OCI-LY3 (cell line): ENCODE results near the gene B4GALNT1.
"Not testable (repeated sequence)": the region's sequence is repeated elsewhere in the genome, so short reads cannot be mapped to it uniquely, and the experiment has no call there.

Experiments
- H2AFZ ChIP-seq: fragments of 200-600, 300-600 bp; shearing (Covaris generic); 2 replicates; pipeline ENCODE4 v1.6.0; 2014; ENCODE audit warnings: antibody characterized with exemption, low read depth, low read length
- H3K27ac ChIP-seq: fragments of 200-600, 300-600 bp; sonication (generic); 2 replicates; pipeline ENCODE4 v1.5.1; 2014; ENCODE audit warnings: mild to moderate bottlenecking, low read length, moderate library complexity, mixed read lengths
- H3K27me3 ChIP-seq: fragments of 200-600, 300-600 bp; sonication (generic); 2 replicates; pipeline ENCODE4 v1.6.1; 2014; ENCODE audit warnings: low read depth, low read length, mixed read lengths
- H3K36me3 ChIP-seq: fragments of 200-600, 300-600 bp; sonication (generic); replicated peaks from 2 replicates; pipeline ENCODE3; 2014; ENCODE audit warnings: low read depth, low read length, mixed read lengths
- H3K4me1 ChIP-seq: fragments of 300-600, 200-600 bp; sonication (generic); 2 replicates; pipeline ENCODE4 v1.6.1; 2014; ENCODE audit warnings: low read length, mixed read lengths
- H3K4me2 ChIP-seq: fragments of 200-600, 300-600 bp; sonication (generic); 2 replicates; pipeline ENCODE4 v1.6.1; 2014; ENCODE audit warnings: low read length, mixed read lengths
- H3K4me3 ChIP-seq: fragments of 300-600, 200-600 bp; sonication (generic); 2 replicates; pipeline ENCODE4 v1.5.1; 2014; ENCODE audit warnings: antibody characterized with exemption, mild to moderate bottlenecking, low read length, moderate library complexity
- H3K79me2 ChIP-seq: fragments of 300-600, 200-600 bp; shearing (Covaris generic); 2 replicates; pipeline ENCODE4 v1.6.1; 2014; ENCODE audit warnings: mild to moderate bottlenecking, low read length, mixed read lengths
- H3K9ac ChIP-seq: fragments of 300-600, 200-600 bp; shearing (Covaris generic); 2 replicates; pipeline ENCODE4 v1.6.0; 2014; ENCODE audit warnings: mild to moderate bottlenecking, low read length, moderate library complexity
- H3K9me3 ChIP-seq: fragments of 200-600, 300-600 bp; shearing (Covaris generic); 2 replicates; pipeline ENCODE4 v1.6.1; 2014; ENCODE audit warnings: low read length, mixed read lengths; ENCODE audit not compliant: insufficient read depth
- H4K20me1 ChIP-seq: fragments of 200-600, 300-600 bp; sonication (generic); 2 replicates; pipeline ENCODE4 v1.6.1; 2016; ENCODE audit warnings: low read length, mixed read lengths; ENCODE audit not compliant: insufficient read depth
- CTCF ChIP-seq: fragments of 200-600, 300-600 bp; sonication (generic); IDR thresholded peaks from 2 replicates; pipeline ENCODE4 v1.5.1; 2014; ENCODE audit warnings: antibody characterized with exemption, low read length, low read depth
- EZH2phosphoT487 ChIP-seq: fragments of 200-600 bp; shearing (Covaris generic); IDR thresholded peaks from 2 replicates; pipeline ENCODE4 v1.6.1; 2018; ENCODE audit warnings: antibody characterized with exemption, mixed run types, low read depth

Gene B4GALNT1

GRCh38 chr12:57620245-57620935 lies 12.6 kb downstream of the B4GALNT1 start:
- H3K27ac ChIP-seq, result no peak overlapping the region
- no peaks in the 10 kb centered on the region for H3K9me3 ChIP-seq
- H3K79me2 ChIP-seq, result no peaks in the 10 kb centered on the region
- no peak overlapping the region for H2AFZ ChIP-seq
- no peak overlapping the region for H3K9ac ChIP-seq
- H4K20me1 ChIP-seq, result no peaks in the 10 kb centered on the region
- H3K27me3 ChIP-seq, result no peaks in the 10 kb centered on the region
- TF ChIP-seq EZH2phosphoT487 (no peak), CTCF (no peak)
- no peak overlapping the region for H3K4me2 ChIP-seq
- no peak overlapping the region for H3K4me3 ChIP-seq
- peaks cover 4% of the 10 kb centered on the region for H3K36me3 ChIP-seq
- H3K4me1 ChIP-seq, result no peaks in the 10 kb centered on the region

- H4K20me1 ChIP-seq, result no peaks in the 10 kb centered on the region
- peaks cover 4% of the 10 kb centered on the region for H3K4me1 ChIP-seq
- H3K36me3 ChIP-seq, result peaks cover 4% of the 10 kb centered on the region
- no peak for TF ChIP-seq CTCF
- TF ChIP-seq EZH2phosphoT487, result no peak
- no peaks in the 10 kb centered on the region for H3K79me2 ChIP-seq
- H3K27ac ChIP-seq, result no peak overlapping the region
- H3K27me3 ChIP-seq, result no peaks in the 10 kb centered on the region
- no peak overlapping the region for H2AFZ ChIP-seq
- no peak overlapping the region for H3K4me3 ChIP-seq
- no peak overlapping the region for H3K9ac ChIP-seq
- H3K9me3 ChIP-seq, result no peaks in the 10 kb centered on the region
- no peak overlapping the region for H3K4me2 ChIP-seq
These were observed 13.4 kb downstream of the B4GALNT1 start for GRCh38 chr12:57619434-57620244.

- Histone ChIP-seq H3K9me3 (no peaks in the 10 kb centered on the region), H3K27me3 (no peaks in the 10 kb centered on the region), H3K4me1 (peaks cover 11% of the 10 kb centered on the region), H3K36me3 (peaks cover 4% of the 10 kb centered on the region), H4K20me1 (no peaks in the 10 kb centered on the region), H3K27ac (no peak overlapping the region), H3K9ac (no peak overlapping the region), H3K4me2 (no peak overlapping the region), H2AFZ (no peak overlapping the region), H3K79me2 (no peaks in the 10 kb centered on the region), H3K4me3 (no peak overlapping the region)
- no peak for TF ChIP-seq CTCF
- no peak for TF ChIP-seq EZH2phosphoT487
These were observed 14.0 kb downstream of the B4GALNT1 start for GRCh38 chr12:57618966-57619433.

- not testable (repeated sequence) for H2AFZ ChIP-seq, H3K79me2 ChIP-seq, H3K9ac ChIP-seq, H3K4me3 ChIP-seq, H3K9me3 ChIP-seq, H3K36me3 ChIP-seq, H3K4me2 ChIP-seq, H4K20me1 ChIP-seq, H3K27ac ChIP-seq, H3K27me3 ChIP-seq
- peaks cover 16% of the 10 kb centered on the region for H3K4me1 ChIP-seq
These were observed 14.6 kb downstream of the B4GALNT1 start for GRCh38 chr12:57618431-57618830.
